ENCODE data around the gene AFF3.

AFF3 gene

GRCh38 chr2:99867770-99868169 is 274.6 kb downstream of the AFF3 start:
- no peak for TF ChIP-seq CTCF (IDR thresholded peaks at IDR 0.05)

- no peak for TF ChIP-seq CTCF (IDR thresholded peaks at IDR 0.05)
Observed at GRCh38 chr2:99865818-99866676, 276.3 kb downstream of the AFF3 start.

GRCh38 chr2:99864561-99865553 is 277.5 kb downstream of the AFF3 start:
- no peak for TF ChIP-seq CTCF (IDR thresholded peaks at IDR 0.05)

GRCh38 chr2:99863903-99864270 is 278.5 kb downstream of the AFF3 start:
- TF ChIP-seq CTCF (IDR thresholded peaks at IDR 0.05): no peak

GRCh38 chr2:99863236-99863902 is 279.0 kb downstream of the AFF3 start:
- no peak for TF ChIP-seq CTCF (IDR thresholded peaks at IDR 0.05)

- TF ChIP-seq CTCF (IDR thresholded peaks at IDR 0.05): no peak
Observed at GRCh38 chr2:99862566-99862965, 279.8 kb downstream of the AFF3 start.

GRCh38 chr2:99861376-99861760 is 281.0 kb downstream of the AFF3 start:
- TF ChIP-seq CTCF (IDR thresholded peaks at IDR 0.05): no peak

All from LNCAP (cell line).